GM19351 (cell line): Measurements from ENCODE around the gene CGB5.
"Not testable (repeated sequence)": the region's sequence is repeated elsewhere in the genome, so short reads cannot be mapped to it uniquely, and the experiment has no call there.

Source experiments
- ATAC-seq: cut with Tn5 transposase; IDR thresholded peaks from one replicate; pipeline ENCODE4 v1.9.1; 2021; ENCODE audit warnings: mild to moderate bottlenecking, moderate library complexity; ENCODE audit not compliant: unreplicated experiment

The CGB5 gene

GRCh38 chr19:49043548-49043947 is at the start of gene CGB5:
Gene CGB5 (plus strand): TSS chr19:49043848. CDS start chr19:49044210, 362 bp downstream.
- not testable (repeated sequence) for ATAC-seq

GRCh38 chr19:48994035-48994386 is 49.6 kb upstream of the CGB5 start:
- ATAC-seq: no peak

- ATAC-seq: no peak
Measured at GRCh38 chr19:48997972-48998371, 45.7 kb upstream of the CGB5 start.

- ATAC-seq: no peak
Measured at GRCh38 chr19:48999481-49000325, 43.9 kb upstream of the CGB5 start.

- no peak for ATAC-seq
Measured at GRCh38 chr19:49004133-49004532, 39.5 kb upstream of the CGB5 start.

- no peak for ATAC-seq
Measured at GRCh38 chr19:49004964-49005614, 38.6 kb upstream of the CGB5 start.

- ATAC-seq: no peak
Measured at GRCh38 chr19:49006905-49007304, 36.7 kb upstream of the CGB5 start.

- ATAC-seq: no peak
Measured at GRCh38 chr19:49009828-49010227, 33.8 kb upstream of the CGB5 start.

GRCh38 chr19:49010453-49010852 is 33.2 kb upstream of the CGB5 start:
- no peak for ATAC-seq

GRCh38 chr19:49011194-49011593 is 32.5 kb upstream of the CGB5 start:
- ATAC-seq: no peak

GRCh38 chr19:49014123-49014869 is 29.4 kb upstream of the CGB5 start:
- no peak for ATAC-seq

GRCh38 chr19:49014870-49015255 is 28.8 kb upstream of the CGB5 start:
- no peak for ATAC-seq

GRCh38 chr19:49016067-49016839 is 27.4 kb upstream of the CGB5 start:
- ATAC-seq: no peak

- no peak for ATAC-seq
Measured at GRCh38 chr19:49017041-49017665, 26.5 kb upstream of the CGB5 start, which contains the start of gene LHB. Gene LHB (minus strand): TSS chr19:49017091. CDS start chr19:49017081, 10 bp downstream.

GRCh38 chr19:49017666-49018351 is 25.8 kb upstream of the CGB5 start:
- ATAC-seq: no peak

GRCh38 chr19:49018388-49019241 is 25.0 kb upstream of the CGB5 start:
- not testable (repeated sequence) for ATAC-seq

- ATAC-seq: no peak
Measured at GRCh38 chr19:49019242-49019932, 24.3 kb upstream of the CGB5 start.

GRCh38 chr19:49020342-49020741 is 23.3 kb upstream of the CGB5 start:
- no peak for ATAC-seq
